Measurements from ENCODE around the gene DCANP1.

Gene DCANP1

DNA sequence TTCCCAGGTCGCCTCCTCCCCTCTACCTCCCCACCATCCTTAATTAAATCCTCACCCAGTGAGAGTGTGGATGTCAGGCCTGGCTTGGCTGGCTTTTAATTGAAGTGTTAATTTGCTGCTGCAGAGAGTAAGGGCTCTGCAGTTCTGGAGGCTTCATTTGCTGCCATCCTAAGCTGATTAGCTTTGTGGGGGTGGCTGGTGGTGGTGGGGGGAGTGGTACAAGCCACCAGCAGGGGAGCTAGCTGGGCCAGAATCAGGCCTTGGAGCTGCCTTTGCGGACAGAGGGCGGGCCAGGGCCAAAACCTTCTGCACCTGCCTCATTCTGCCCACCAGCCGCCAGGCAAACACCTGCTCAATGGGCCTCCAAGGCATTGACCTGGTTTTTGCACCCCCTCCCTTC, 31.8 kb upstream of the DCANP1 start:
- no peak for DNase-seq

- DNase-seq = no peak
Measured at GRCh38 chr5:135477613-135478066, 30.5 kb upstream of the DCANP1 start.

DNA sequence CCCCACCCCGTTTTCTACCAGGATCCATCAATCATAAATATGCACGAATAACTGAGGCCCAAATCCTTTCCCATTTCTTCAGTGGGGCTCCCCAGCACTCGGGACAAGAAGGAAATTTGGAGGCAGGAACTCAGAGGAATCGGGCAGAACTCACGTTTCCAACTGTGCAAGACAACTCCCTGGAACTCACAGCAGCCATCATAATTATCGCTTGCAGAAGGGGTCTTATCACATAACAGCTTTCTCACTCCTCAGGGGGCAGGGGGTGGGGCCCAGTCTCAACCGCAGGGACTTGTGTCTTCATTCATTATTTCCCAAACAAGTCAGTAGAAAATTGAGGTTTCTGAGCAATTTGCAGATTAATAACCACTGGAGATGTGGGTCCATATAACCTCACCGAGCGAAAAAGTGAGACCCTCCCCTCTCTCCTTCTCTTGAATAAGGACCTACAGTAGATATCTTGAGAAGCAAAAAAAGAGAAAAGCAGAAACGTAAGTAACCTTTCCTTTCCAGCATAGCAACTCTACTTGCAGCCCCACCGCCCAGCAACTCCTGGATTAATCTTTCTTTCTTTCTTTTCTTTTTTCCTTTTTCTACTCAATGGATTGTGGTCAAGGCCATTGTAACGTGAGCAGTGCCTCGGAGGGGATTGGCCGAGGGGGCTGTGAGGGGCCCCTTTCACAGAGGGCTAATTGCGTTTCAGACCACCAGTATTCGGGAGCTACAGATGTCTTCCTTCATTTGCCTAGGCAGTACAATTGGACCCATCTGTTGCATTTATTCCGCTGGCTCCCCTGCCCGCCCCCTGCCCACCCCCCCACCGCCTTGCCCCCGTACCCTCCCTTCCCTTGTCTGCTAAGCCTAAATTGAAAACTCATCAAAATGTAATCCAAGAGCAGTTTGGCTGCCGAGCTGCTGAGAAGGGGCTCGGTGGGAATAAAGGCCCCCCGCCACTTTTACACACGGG, 29.8 kb upstream of the DCANP1 start:
- no peak for DNase-seq

GRCh38 chr5:135473956-135474670, 27.0 kb upstream of the DCANP1 start:
- DNase-seq = no peak

- no peak for DNase-seq
Measured at GRCh38 chr5:135472141-135472540, 25.0 kb upstream of the DCANP1 start.

GRCh38 chr5:135471726-135472125, 24.6 kb upstream of the DCANP1 start:
- no peak for DNase-seq

DNA sequence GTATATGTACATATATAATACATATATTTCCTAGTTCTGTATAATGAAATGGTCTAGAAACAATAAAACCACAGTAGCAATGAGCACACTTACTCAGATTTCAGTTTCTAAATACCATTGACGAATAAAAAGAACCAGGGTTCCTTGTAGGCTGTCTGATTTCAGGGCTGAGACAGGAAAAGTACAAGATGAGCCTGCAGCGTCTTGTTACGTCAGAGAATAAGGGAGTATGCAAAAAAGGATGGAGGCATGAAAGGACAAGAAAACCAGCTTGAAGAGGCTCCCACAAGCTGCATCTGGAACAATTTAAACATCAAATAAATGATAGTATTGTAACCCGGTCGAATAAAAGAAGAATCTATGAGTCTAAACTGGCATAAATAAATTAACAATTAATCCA, 22.8 kb upstream of the DCANP1 start:
- DNase-seq = no peak

DNA sequence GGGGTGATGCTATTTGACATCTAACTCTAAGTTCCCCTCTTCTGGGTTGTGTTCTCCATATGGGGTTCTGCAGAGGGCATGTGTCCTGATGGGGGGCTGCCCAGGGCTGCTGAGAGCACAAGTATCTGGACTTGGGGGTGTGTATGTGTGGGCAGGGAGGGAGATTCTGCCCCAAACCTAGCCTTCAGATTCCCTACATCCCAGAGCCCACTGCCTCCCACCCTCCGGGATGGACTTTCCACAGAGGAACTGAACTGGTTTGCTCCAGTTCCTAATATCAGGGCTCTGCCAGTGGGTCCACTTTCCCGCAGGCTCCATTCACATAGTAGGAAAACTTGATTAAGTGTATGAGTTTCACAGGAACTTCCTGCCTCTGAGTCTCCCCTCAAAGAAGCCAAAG, 21.4 kb upstream of the DCANP1 start:
- DNase-seq = no peak

DNA sequence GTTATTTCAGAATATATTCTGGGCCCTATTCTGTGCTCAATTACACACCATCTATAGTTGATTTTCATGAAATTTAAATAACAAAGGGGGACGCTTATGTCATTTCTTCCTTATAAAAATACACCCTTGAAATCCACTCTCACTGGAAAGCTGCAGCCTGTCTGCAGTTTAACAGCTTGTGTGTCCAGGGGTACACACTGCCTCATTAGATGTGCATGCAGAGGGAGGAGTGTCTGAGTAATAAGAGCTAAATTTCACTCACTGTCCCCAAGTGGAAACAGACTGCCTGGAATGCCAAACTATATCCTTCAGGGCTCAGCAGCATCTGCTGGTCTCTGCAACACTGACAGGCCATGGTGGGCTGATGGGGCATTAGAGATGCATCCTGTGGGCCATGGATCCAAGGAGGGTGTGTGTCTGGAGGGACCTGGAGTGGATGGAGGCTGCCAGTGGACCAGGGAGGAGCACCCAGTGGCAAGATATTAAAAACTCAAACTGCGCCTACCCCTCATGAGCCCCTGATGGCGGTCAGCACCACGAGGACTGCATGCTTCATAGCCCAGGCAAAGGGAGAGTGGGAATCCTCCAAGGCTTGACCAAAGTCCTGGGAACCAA, 20.8 kb upstream of the DCANP1 start:
- DNase-seq = no peak

DNA sequence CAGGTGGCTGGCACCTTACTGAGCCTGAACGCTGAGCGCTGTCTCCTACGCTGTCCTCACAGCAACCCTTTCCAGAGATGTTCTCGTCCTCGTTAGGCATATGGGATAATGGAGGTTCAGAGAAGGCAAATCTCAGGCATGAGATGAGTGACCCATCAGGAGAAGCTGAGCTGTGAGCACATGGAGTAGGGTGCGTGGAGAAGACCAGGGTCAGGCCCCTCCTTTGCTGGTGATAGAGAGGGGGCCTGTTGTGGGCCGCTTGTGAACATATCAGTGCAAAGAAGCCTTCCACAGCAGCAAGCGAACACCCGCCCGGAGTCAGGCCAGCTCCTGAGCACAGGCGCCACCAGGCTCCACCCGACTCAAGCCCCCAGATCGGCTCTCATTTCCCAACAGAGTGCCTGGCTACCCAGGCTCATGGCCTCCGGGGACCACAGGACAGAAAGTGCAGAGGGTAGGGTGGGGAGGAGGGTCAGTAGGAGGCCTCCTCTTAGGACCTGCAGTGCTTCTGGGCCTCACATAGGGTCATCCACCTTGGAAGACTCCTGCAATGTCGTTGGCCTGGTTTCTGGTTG, 20.0 kb upstream of the DCANP1 start:
- no peak for DNase-seq

DNA sequence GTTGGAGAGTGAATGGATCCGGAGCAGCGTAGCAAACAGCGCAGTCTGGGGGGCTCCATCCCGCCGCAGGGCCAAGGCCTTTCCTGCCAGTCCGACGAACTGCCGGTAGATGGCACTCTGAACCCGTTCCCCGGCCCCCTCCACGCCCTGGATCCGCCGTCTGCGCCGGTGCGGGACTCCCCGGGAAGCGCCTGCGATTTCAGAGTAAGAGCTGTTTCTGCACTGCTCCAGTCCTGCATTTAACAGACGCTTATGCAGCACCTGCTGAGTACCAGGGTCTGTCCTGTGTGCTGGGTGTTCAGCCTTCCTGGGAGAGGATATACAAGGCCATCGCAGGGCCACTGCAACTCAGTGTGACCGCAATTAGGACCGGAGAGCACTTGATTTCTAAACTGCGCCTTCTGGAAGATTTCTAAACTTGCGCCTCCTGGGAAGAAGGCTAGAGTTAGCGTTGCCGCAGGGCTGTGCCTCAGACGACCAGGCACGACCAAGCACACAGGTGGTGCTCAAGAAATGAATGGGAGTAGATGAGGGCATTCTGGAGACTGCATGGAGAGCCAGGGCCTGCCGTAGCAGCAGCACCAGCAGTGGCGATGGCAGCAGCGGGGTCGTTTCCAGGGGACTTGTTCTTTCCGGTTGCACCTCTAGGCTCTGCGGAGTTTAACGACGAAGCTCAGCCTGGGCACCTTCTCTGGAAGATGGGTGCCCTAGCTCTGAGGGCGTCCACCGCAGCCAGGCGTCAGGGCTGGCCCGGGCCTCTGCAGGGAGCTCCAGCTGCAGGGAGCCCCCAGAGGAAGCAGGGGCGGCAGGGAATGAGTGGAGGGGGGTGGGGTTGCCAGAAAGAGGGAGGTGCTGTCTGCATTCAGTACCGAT, 19.3 kb upstream of the DCANP1 start:
- peak in 13 of 14 donors; percentile 21 to 76 (median 53) for DNase-seq

GRCh38 chr5:135465391-135466122, 18.4 kb upstream of the DCANP1 start:
- DNase-seq = no peak

GRCh38 chr5:135462304-135462703, 15.2 kb upstream of the DCANP1 start:
- DNase-seq = peak in 1 of 14 donors; percentile 6

GRCh38 chr5:135461481-135462151, 14.5 kb upstream of the DCANP1 start:
- DNase-seq = no peak

DNA sequence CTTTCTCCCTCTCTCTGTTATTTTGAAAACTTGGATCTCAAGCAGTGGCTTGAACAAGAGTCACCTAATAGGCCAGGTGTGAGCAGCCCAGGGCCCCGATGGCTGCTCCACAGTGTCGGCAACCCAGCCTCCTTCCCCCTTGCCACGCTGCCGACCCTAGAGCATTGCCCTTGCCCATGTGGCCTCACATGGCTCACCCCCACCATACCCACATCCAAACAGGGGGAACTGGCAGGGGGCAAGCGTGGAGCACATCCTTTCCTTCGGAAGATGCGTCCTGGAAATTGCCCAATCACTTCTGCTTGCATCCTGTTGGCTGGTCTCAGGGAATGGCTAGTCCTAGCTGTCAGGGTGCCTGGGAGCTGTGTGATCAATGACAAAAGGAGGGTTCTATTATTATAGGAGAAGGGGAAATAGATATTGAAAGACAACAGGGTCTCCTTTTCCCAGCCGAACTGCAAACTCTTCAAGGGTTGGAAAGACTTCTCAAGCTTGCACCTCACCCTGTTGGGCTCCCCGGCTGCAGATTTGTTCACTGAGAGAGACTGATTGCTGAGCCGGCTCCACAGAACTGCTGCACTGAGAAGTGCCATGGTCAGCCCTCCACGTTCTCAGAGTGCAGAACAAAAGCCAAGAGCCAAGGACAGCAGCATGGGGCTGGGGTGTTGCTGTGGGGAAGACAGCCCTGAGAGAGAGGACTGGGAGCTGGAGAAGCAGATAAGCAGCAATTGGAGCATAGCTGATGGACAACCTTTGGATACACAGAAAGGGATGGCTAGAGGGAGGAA, 13.3 kb upstream of the DCANP1 start:
- DNase-seq = no peak

GRCh38 chr5:135458921-135459331, 11.8 kb upstream of the DCANP1 start:
- peak in 2 of 14 donors; percentile 23 to 46 for DNase-seq

DNA sequence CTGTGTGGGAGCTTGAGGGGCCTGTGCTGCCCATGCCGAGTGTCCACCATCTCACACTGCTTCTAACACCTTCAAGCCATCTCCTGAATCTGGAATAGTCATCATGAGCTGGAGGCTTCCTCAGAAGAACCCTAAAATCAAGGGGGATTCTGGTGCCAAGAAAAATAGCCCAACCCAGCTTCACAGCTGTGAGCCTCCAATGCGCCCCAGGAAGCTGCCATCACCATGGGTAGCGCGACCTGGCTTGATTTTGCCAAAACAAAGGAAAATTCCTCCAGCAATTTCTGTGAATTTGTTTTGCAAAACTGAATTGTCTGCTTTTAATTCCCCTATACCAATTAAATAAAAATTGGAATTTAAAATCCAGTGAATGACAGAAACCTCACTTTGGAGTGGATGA, 11.2 kb upstream of the DCANP1 start:
- DNase-seq = no peak

- DNase-seq = peak in 3 of 14 donors; percentile 28 to 33 (median 30)
Measured at GRCh38 chr5:135457424-135458071, 10.4 kb upstream of the DCANP1 start.
